GM19467 (cell line): ENCODE measurements around the gene EFCAB14.
"Not testable (repeated sequence)": the region's sequence is repeated elsewhere in the genome, so short reads cannot be mapped to it uniquely, and the experiment has no call there.

Source experiments
- ATAC-seq: cut with Tn5 transposase; IDR thresholded peaks from one replicate; pipeline ENCODE4 v1.9.1; 2021; ENCODE audit warnings: mild to moderate bottlenecking, moderate library complexity; ENCODE audit not compliant: unreplicated experiment

The EFCAB14 gene

GRCh38 chr1:46657775-46658174 lies 61.1 kb downstream of the EFCAB14 start:
- ATAC-seq: no peak

GRCh38 chr1:46656643-46657042 lies 62.3 kb downstream of the EFCAB14 start:
- ATAC-seq: no peak

GRCh38 chr1:46655848-46656247 lies 63.1 kb downstream of the EFCAB14 start:
- no peak for ATAC-seq

GRCh38 chr1:46654698-46655097 lies 64.2 kb downstream of the EFCAB14 start:
- not testable (repeated sequence) for ATAC-seq

GRCh38 chr1:46654012-46654411 lies 64.9 kb downstream of the EFCAB14 start:
- ATAC-seq: no peak

GRCh38 chr1:46653405-46653958 lies 65.4 kb downstream of the EFCAB14 start:
- no peak for ATAC-seq

- ATAC-seq: no peak
These were observed 66.4 kb downstream of the EFCAB14 start for GRCh38 chr1:46652321-46653100.

GRCh38 chr1:46651152-46651551 lies 67.8 kb downstream of the EFCAB14 start:
- not testable (repeated sequence) for ATAC-seq

GRCh38 chr1:46650491-46650890 lies 68.4 kb downstream of the EFCAB14 start:
- ATAC-seq: no peak

- no peak for ATAC-seq
These were observed 69.2 kb downstream of the EFCAB14 start for GRCh38 chr1:46649764-46650163.

- ATAC-seq: no peak
These were observed 71.3 kb downstream of the EFCAB14 start for GRCh38 chr1:46647611-46648010.

- no peak for ATAC-seq
These were observed 72.1 kb downstream of the EFCAB14 start for GRCh38 chr1:46646844-46647243.

GRCh38 chr1:46646331-46646730 lies 72.6 kb downstream of the EFCAB14 start:
- no peak for ATAC-seq

- no peak for ATAC-seq
These were observed 73.1 kb downstream of the EFCAB14 start for GRCh38 chr1:46645815-46646214.

GRCh38 chr1:46643368-46643775 lies 75.5 kb downstream of the EFCAB14 start:
- no peak for ATAC-seq

GRCh38 chr1:46642115-46642680 lies 76.7 kb downstream of the EFCAB14 start:
- no peak for ATAC-seq

- no peak for ATAC-seq
These were observed 79.4 kb downstream of the EFCAB14 start for GRCh38 chr1:46639547-46639946.

- ATAC-seq: no peak
These were observed 80.0 kb downstream of the EFCAB14 start for GRCh38 chr1:46638921-46639320.

GRCh38 chr1:46637444-46638083 lies 81.3 kb downstream of the EFCAB14 start:
- no peak for ATAC-seq

GRCh38 chr1:46635205-46635604 lies 83.7 kb downstream of the EFCAB14 start:
- no peak for ATAC-seq

- ATAC-seq: no peak
These were observed 88.2 kb downstream of the EFCAB14 start for GRCh38 chr1:46630719-46631118.
